Liver (tissue), 9 donors: ENCODE measurements around the gene MERTK. TPM values are rescaled to one million over a fixed set of nuclear protein-coding genes. Genes with fewer than 3 reads are reported as not detected.

Experiments used
- DNase-seq: peaks from one replicate; pipeline ENCODE4 v3.0.0-alpha.2; 2017; ENCODE audit warnings: low spot score
- H3K27ac ChIP-seq, 2 donors: one replicate each; pipeline ENCODE4 v1.7.0; 2013; ENCODE audit warnings: inconsistent platforms in 2 of 2, low read length in 2 of 2, control low read depth in 1 of 2, low read depth in 1 of 2, mild to moderate bottlenecking in 1 of 2
- H3K27me3 ChIP-seq, 4 donors: one replicate each; pipeline versions ENCODE4 v1.6.1 to v1.7.0; 2013; ENCODE audit warnings: low read length in 3 of 4, inconsistent platforms in 1 of 4, mild to moderate bottlenecking in 1 of 4, moderate library complexity in 1 of 4; ENCODE audit not compliant: control insufficient read depth in 4 of 4, insufficient read depth in 4 of 4
- H3K36me3 ChIP-seq, 4 donors: one replicate each; pipeline versions ENCODE4 v1.6.1 to v1.7.0; 2013; ENCODE audit warnings: low read length in 3 of 4, mild to moderate bottlenecking in 3 of 4, low read depth in 1 of 4, moderate library complexity in 1 of 4; ENCODE audit not compliant: control insufficient read depth in 4 of 4, insufficient read depth in 3 of 4
- H3K4me1 ChIP-seq, 4 donors: one replicate each; pipeline versions ENCODE4 v1.6.1 to v1.7.0; 2013; ENCODE audit warnings: low read length in 3 of 4, mild to moderate bottlenecking in 3 of 4, moderate library complexity in 1 of 4; ENCODE audit not compliant: control insufficient read depth in 4 of 4, insufficient read depth in 4 of 4
- H3K4me3 ChIP-seq, 3 donors: one replicate each; pipeline versions ENCODE4 v1.6.1 to v1.7.0; 2013; ENCODE audit warnings: low read length in 3 of 3, control low read depth in 1 of 3, low read depth in 1 of 3, mild to moderate bottlenecking in 1 of 3
- H3K9ac ChIP-seq, 2 donors: one replicate each; pipeline ENCODE4 v1.7.0; 2013; ENCODE audit warnings: low read length in 2 of 2, mild to moderate bottlenecking in 2 of 2, moderate library complexity in 2 of 2, control low read depth in 1 of 2, low read depth in 1 of 2
- H3K9me3 ChIP-seq, 4 donors: one replicate each; pipeline versions ENCODE4 v1.6.1 to v1.7.0; 2013; ENCODE audit warnings: low read length in 3 of 4; ENCODE audit not compliant: control insufficient read depth in 4 of 4
- ATF3 ChIP-seq: IDR thresholded peaks from 2 replicates; pipeline ENCODE4 v1.6.1; 2016; ENCODE audit warnings: antibody characterized with exemption
- CTCF ChIP-seq: fragments of 150-350 bp; IDR thresholded peaks from 2 replicates; pipeline ENCODE4 v1.5.1; 2017; ENCODE audit warnings: improper control_type of control experiment, low read depth, low read length; ENCODE audit not compliant: missing input control
- EGR1 ChIP-seq, 2 donors: IDR thresholded peaks; 2 replicates each; pipeline ENCODE4 v1.6.1; 2016 to 2018; ENCODE audit warnings: antibody characterized with exemption in 2 of 2, low read depth in 2 of 2
- GABPA ChIP-seq, 2 donors: IDR thresholded peaks in 1 of 2; conservative IDR thresholded peaks in 1 of 2; 2 replicates each; pipeline ENCODE4 v1.6.1; 2016; ENCODE audit warnings: antibody characterized with exemption in 2 of 2, mild to moderate bottlenecking in 1 of 2, moderate library complexity in 1 of 2
- HNF4A ChIP-seq, 2 donors: conservative IDR thresholded peaks; 2 replicates each; pipeline ENCODE4 v1.6.1; 2016; ENCODE audit warnings: antibody characterized with exemption in 2 of 2, mild to moderate bottlenecking in 2 of 2
- HNF4G ChIP-seq: IDR thresholded peaks from 2 replicates; pipeline ENCODE4 v1.6.1; 2016; ENCODE audit warnings: antibody characterized with exemption
- MAX ChIP-seq: IDR thresholded peaks from 2 replicates; pipeline ENCODE4 v1.6.1; 2016; ENCODE audit warnings: antibody characterized with exemption
- NR2F2 ChIP-seq: IDR thresholded peaks from 2 replicates; pipeline ENCODE4 v1.6.1; 2016; ENCODE audit warnings: antibody characterized with exemption
- RXRA ChIP-seq, 2 donors: IDR thresholded peaks; 2 replicates each; pipeline ENCODE4 v1.6.1; 2017 to 2018; ENCODE audit warnings: antibody characterized with exemption in 2 of 2, mild to moderate bottlenecking in 1 of 2
- SP1 ChIP-seq: IDR thresholded peaks from 2 replicates; pipeline ENCODE4 v1.6.1; 2018; ENCODE audit warnings: antibody characterized with exemption, mild to moderate bottlenecking
- TAF1 ChIP-seq: conservative IDR thresholded peaks from 2 replicates; pipeline ENCODE4 v1.6.1; 2016; ENCODE audit warnings: antibody characterized with exemption, mild to moderate bottlenecking
- WGBS: extraction: QIAGEN DNeasy Blood & Tissue Kit; methylation state at CpG from one replicate; pipeline ENCODE4 v1.1.7; 2013; 5-methylcytosine and 5-hydroxymethylcytosine counted together
- polyA plus RNA-seq, 2 donors: library from polyadenylated mRNA; stranded (reverse) in 1 of 2; unstranded in 1 of 2; fragments of 200-250 nt in 1 of 2; fragments of >200 nt in 1 of 2; fragmentation: Nextera tagmentation in 1 of 2; extraction: Ambion mirVana in 1 of 2; gene quantifications; one replicate each; pipeline versions ENCODE4 v1.2.1 to v1.2.3, GENCODE V29; 2013 to 2015
- total RNA-seq, 2 donors: library from RNA; depleted of rRNA; stranded (reverse); fragments of >200 nt; gene quantifications; one replicate each; pipeline ENCODE4 v1.2.3, GENCODE V29; 2014
- TF ChIP-seq, protein P1 (sequence below): IDR thresholded peaks from 2 replicates; pipeline ENCODE4 v1.6.1; 2016; ENCODE audit warnings: antibody characterized with exemption, mild to moderate bottlenecking
- donor health status: healthy.
- donor health status: healthy.
- donor health status: healthy.
- donor health status: healthy.
- donor health status: healthy.

The MERTK gene
- total and polyA plus RNA-seq, 4 donors: 6.3 to 34.1 (median 8.2) TPM

- Histone ChIP-seq H3K9ac (no peak overlapping the region), H3K4me1 (peaks cover 2 to 15% (median 13%) of the 10 kb centered on the region in 4 donors), H3K27me3 (no peaks in the 10 kb centered on the region), H3K27ac (no peak overlapping the region), H3K4me3 (no peak overlapping the region), H3K36me3 (no peaks in the 10 kb centered on the region), H3K9me3 (no peaks in the 10 kb centered on the region)
- TF ChIP-seq GABPA (IDR thresholded peaks at IDR 0.05 in 1 of 2, conservative IDR thresholded peaks at IDR 0.05 in 1 of 2) (no peak), RXRA (IDR thresholded peaks at IDR 0.05) (no peak), NR2F2 (no peak)
- TF ChIP-seq, protein P1, sequence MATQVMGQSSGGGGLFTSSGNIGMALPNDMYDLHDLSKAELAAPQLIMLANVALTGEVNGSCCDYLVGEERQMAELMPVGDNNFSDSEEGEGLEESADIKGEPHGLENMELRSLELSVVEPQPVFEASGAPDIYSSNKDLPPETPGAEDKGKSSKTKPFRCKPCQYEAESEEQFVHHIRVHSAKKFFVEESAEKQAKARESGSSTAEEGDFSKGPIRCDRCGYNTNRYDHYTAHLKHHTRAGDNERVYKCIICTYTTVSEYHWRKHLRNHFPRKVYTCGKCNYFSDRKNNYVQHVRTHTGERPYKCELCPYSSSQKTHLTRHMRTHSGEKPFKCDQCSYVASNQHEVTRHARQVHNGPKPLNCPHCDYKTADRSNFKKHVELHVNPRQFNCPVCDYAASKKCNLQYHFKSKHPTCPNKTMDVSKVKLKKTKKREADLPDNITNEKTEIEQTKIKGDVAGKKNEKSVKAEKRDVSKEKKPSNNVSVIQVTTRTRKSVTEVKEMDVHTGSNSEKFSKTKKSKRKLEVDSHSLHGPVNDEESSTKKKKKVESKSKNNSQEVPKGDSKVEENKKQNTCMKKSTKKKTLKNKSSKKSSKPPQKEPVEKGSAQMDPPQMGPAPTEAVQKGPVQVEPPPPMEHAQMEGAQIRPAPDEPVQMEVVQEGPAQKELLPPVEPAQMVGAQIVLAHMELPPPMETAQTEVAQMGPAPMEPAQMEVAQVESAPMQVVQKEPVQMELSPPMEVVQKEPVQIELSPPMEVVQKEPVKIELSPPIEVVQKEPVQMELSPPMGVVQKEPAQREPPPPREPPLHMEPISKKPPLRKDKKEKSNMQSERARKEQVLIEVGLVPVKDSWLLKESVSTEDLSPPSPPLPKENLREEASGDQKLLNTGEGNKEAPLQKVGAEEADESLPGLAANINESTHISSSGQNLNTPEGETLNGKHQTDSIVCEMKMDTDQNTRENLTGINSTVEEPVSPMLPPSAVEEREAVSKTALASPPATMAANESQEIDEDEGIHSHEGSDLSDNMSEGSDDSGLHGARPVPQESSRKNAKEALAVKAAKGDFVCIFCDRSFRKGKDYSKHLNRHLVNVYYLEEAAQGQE: no peak
- WGBS: 86% methylated on average over 5 of the region's 5 CpGs
- no peak for DNase-seq
Measured at GRCh38 chr2:111936881-111937280, 38.5 kb downstream of the MERTK start.

- no peak overlapping the region for H3K27ac ChIP-seq
- H3K4me3 ChIP-seq: no peak overlapping the region
- TF ChIP-seq EGR1 (IDR thresholded peaks at IDR 0.05; ENCODE audit: low read depth in 2 of 2) (no peak), RXRA (IDR thresholded peaks at IDR 0.05) (no peak), TAF1 (no peak), HNF4G (no peak), MAX (no peak), SP1 (no peak), NR2F2 (no peak), HNF4A (conservative IDR thresholded peaks at IDR 0.05) (no peak), CTCF (no peak), ATF3 (no peak), GABPA (IDR thresholded peaks at IDR 0.05 in 1 of 2, conservative IDR thresholded peaks at IDR 0.05 in 1 of 2) (no peak)
- no peak overlapping the region for H3K9ac ChIP-seq
- peaks cover 0 to 2% (median under 1%) of the 10 kb centered on the region in 4 donors for H3K36me3 ChIP-seq
- DNase-seq: no peak
- no peaks in the 10 kb centered on the region for H3K27me3 ChIP-seq
- H3K9me3 ChIP-seq: no peaks in the 10 kb centered on the region
- peaks cover 1 to 3% (median 2%) of the 10 kb centered on the region in 4 donors for H3K4me1 ChIP-seq
Measured at GRCh38 chr2:111938392-111938791, 40.0 kb downstream of the MERTK start.
